Astrocyte (in vitro differentiated cells and primary cell): ENCODE data around the gene LIMK1.

Source experiments
- CTCF ChIP-seq: IDR thresholded peaks from 2 replicates; pipeline ENCODE4 v1.5.1; 2011; ENCODE audit warnings: low read depth, mild to moderate bottlenecking, inconsistent platforms, low read length, moderate library complexity; ENCODE audit not compliant: insufficient read depth
- EZH2 ChIP-seq: IDR thresholded peaks from 2 replicates; pipeline ENCODE4 v1.6.1; 2012; ENCODE audit warnings: mild to moderate bottlenecking, low read length, inconsistent platforms; ENCODE audit not compliant: insufficient read depth

- TF ChIP-seq CTCF (no peak), EZH2 (no peak)
Measured at GRCh38 chr7:74068378-74069085, 15.1 kb upstream of the LIMK1 start.
